Measurements from ENCODE around the gene MINDY2.

DNA sequence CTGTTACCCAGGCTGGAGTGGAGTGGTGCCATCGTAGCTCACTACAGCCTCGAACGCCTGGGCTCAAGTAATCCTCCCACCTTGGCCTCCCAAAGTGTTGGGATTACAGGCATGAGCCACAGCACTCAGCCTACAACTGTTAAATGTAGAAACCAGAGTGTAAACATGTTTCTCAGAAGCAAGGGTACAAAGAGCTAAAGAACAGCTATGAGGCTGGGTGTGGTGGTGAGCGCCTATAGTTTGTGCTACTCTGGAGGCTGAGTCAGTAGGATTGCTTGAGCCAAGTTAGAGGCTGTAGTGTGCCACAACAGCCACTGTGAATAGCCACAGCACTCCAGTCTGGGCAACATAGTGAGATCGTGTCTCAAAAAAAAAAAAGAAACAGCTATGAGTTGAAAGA lies 4.8 kb upstream of the MINDY2 start:
- no peak for TF ChIP-seq EZH2phosphoT487 (IDR thresholded peaks at IDR 0.05; ENCODE audit: borderline replicate concordance, low read length)
- no peak for TF ChIP-seq CTCF (conservative IDR thresholded peaks at IDR 0.05; ENCODE audit: low read depth, low read length)
